Thyroid gland (tissue), 4 donors: ENCODE data around the gene TFF3. TPM values are rescaled to one million over a fixed set of nuclear protein-coding genes. Genes with fewer than 3 reads are reported as not detected.

Experiments used
- DNase-seq, 2 donors: peaks; one replicate each; pipeline ENCODE4 v3.0.0-alpha.2; 2019
- H3K27ac ChIP-seq, 3 donors: fragments of 200-600 bp; sonication (generic); 1 replicate in 2 of 3; 2 replicates in 1 of 3; pipeline ENCODE4 v1.5.1; 2016 to 2019; ENCODE audit warnings: mild to moderate bottlenecking in 1 of 3, moderate library complexity in 1 of 3
- H3K27me3 ChIP-seq: fragments of 200-600 bp; sonication (generic); one replicate; pipeline ENCODE4 v1.5.1; 2019
- H3K36me3 ChIP-seq, 2 donors: fragments of 200-600 bp; sonication (generic); one replicate each; pipeline ENCODE4 v1.5.1; 2016 to 2019
- H3K4me1 ChIP-seq, 2 donors: fragments of 200-600 bp; sonication (generic); one replicate each; pipeline ENCODE4 v1.5.1; 2017 to 2019
- H3K4me3 ChIP-seq, 3 donors: fragments of 200-600 bp; sonication (generic); replicated peaks in 1 of 3; 1 replicate in 2 of 3; 2 replicates in 1 of 3; pipeline ENCODE4 v1.5.1; 2016; ENCODE audit warnings: mild to moderate bottlenecking in 1 of 3
- H3K9me3 ChIP-seq: fragments of 200-600 bp; sonication (generic); one replicate; pipeline ENCODE4 v1.5.1; 2017
- POLR2A ChIP-seq, 2 donors: fragments of 450-650 bp; IDR thresholded peaks; one replicate each; pipeline ENCODE4 v1.6.1; 2017; ENCODE audit warnings: antibody characterized with exemption in 2 of 2, mild to moderate bottlenecking in 2 of 2, moderate library complexity in 1 of 2
- WGBS, 2 donors: methylation state at CpG; one replicate each; pipeline ENCODE4 v1.1.5; 2017; 5-methylcytosine and 5-hydroxymethylcytosine counted together
- intact Hi-C: fragments of 100-400 bp; cut with DNase I; formaldehyde crosslinking; loops from one replicate; pipeline ENCODE4 v1.15.1; 2023
- total RNA-seq, 4 donors: library from RNA; depleted of rRNA; stranded (reverse); fragments of >200 nt; gene quantifications; one replicate each; pipeline ENCODE4 v1.2.3, GENCODE V29; 2016
- TF ChIP-seq, protein P1 (sequence below), 6 experiments: fragments of 200-600 bp in 3 of 6; fragments of 450-650 bp in 3 of 6; sonication (generic) in 3 of 6; IDR thresholded peaks; one replicate each; pipeline ENCODE4 v1.5.1; 2016 to 2019; ENCODE audit warnings: antibody characterized with exemption in 6 of 6, mild to moderate bottlenecking in 2 of 6, inconsistent platforms in 1 of 6, moderate library complexity in 1 of 6

Gene TFF3
- total RNA-seq, 4 donors from 2014 or later = 246 to 4,817 (median 914) TPM

DNA sequence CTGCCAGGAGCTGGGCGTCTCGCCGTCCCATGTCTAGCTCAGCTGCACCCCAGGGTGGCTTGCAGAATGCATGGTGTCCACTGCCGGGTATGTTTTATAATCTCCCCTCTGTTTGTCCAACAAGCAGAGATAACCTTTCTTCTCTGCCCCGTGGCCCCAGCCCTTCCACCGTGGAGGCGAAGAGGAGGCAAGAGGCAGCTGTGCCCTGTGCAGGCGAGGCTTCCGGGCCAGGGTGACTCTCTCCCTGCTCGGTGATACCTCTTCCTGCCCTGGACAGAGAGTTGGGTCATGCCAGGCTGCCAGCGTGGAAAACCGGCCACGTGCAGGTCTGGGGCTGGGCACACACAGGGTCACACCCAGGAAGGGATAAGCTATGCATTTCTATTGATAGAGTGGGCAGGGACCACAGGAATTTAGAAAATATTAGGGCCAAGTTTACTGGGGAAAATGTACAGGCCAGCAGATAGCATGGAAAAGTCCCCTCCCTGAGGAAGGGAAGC, 35.8 kb upstream of the TFF3 start, which contains the start of gene TFF2:
Gene TFF2, minus strand, starts transcription at position 68 of the 500 bp plus-strand sequence. Its CDS starts 37 bp downstream, at position 31.
- WGBS, 2 donors = 73 to 82% methylated on average over 8 to 13 of the region's 13 CpGs
- DNase-seq = no peak
- intact Hi-C loops = no loop called here

DNA sequence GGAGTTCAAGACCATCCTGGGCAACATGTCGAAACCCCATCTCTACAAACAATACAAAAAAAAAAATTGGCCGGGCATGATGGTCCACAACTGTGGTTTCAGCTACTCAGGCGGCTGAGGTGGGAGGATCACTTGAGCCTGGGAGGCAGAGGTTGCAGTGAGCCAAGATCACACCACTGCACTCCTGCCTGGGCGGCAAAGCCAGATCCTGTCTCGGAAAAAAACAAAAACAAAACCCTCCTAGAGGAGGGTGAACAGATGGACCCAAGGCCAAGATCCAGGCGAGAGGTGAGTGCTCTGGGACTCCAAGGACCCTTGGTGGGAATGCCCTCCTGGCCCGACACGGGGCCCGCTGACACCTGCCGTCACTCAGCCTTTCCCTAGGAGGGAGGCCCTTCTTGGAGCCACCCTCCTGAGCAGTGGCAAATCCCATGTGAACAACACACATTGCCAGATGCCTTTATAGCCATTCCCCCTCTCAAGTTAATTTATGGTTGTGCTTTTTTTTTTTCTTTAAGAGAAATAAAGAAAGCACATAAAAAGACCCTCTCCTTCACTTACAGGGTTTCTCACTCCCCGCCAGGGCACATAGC, 35.2 kb upstream of the TFF3 start:
- peak in 1 of 2 donors; percentile 64 for TF ChIP-seq POLR2A (IDR thresholded peaks at IDR 0.05)
- TF ChIP-seq, protein P1, sequence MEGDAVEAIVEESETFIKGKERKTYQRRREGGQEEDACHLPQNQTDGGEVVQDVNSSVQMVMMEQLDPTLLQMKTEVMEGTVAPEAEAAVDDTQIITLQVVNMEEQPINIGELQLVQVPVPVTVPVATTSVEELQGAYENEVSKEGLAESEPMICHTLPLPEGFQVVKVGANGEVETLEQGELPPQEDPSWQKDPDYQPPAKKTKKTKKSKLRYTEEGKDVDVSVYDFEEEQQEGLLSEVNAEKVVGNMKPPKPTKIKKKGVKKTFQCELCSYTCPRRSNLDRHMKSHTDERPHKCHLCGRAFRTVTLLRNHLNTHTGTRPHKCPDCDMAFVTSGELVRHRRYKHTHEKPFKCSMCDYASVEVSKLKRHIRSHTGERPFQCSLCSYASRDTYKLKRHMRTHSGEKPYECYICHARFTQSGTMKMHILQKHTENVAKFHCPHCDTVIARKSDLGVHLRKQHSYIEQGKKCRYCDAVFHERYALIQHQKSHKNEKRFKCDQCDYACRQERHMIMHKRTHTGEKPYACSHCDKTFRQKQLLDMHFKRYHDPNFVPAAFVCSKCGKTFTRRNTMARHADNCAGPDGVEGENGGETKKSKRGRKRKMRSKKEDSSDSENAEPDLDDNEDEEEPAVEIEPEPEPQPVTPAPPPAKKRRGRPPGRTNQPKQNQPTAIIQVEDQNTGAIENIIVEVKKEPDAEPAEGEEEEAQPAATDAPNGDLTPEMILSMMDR (IDR thresholded peaks at IDR 0.05) = peak in 1 of 6 experiments; percentile 3
- Histone ChIP-seq H3K36me3 (no peaks in the 10 kb centered on the region), H3K27me3 (no peaks in the 10 kb centered on the region), H3K4me1 (peaks cover 41 to 46% of the 10 kb centered on the region in 2 donors), H3K27ac (peak overlapping the region; percentile 14 to 77 (median 68)), H3K9me3 (no peaks in the 10 kb centered on the region), H3K4me3 (no peak overlapping the region)
- intact Hi-C loops = no loop called here
- WGBS, 2 donors = 43 to 55% methylated on average over 11 of the region's 11 CpGs
- DNase-seq = peak; percentile 63 to 66

More for the DNA sequence above, 35.8 kb upstream of the TFF3 start, which contains the start of gene TFF2:
- no peak for TF ChIP-seq POLR2A (IDR thresholded peaks at IDR 0.05)
- TF ChIP-seq, protein P1 (IDR thresholded peaks at IDR 0.05) = no peak
- Histone ChIP-seq H3K27ac (peak within 1 kb of the TSS; percentile 14 to 77 (median 68)), H3K36me3 (no peaks in the 10 kb centered on the region), H3K9me3 (no peaks in the 10 kb centered on the region), H3K27me3 (no peaks in the 10 kb centered on the region), H3K4me3 (no peak within 1 kb of the TSS), H3K4me1 (peaks cover 46 to 51% of the 10 kb centered on the region in 2 donors)

DNA sequence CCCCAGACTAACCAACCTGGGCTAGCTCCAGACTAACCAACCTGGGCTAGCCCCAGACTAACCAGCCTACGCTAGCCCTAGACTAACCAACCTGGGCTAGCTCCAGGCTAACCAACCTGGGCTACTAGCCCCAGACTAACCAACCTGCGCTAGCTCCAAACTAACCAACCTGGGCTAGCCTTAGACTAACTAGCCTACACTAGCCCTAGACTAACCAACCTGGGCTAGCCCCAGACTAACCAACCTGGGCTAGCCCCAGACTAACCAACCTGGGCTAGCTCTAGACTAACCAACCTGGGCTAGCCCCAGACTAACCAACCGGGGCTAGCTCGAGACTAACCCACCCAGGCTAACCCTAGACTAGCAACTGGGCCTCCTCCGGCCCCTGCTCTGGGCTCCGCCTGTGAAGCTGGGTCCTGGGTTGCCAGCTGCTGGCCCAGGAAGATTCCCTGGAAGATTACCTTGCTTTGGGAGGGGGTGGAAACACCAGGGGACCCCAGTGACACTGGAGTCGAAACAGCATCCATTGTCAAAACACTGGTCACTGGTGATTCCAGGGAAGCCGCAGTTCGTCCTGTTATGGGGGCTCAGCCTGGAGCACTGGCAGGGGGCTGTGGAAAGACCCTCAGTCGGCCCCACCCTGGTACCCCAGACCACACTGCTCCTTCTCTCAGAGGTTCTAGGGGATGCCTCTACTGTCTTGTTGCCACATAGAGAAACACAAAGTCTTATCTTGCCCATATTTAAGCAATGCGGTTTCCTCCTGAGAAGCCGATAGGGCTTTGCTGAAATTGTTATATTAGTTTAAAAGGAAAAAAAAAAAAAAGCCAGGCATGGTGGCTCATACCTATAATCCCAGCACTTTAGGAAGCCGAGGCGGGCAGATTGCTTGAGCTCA, 34.5 kb upstream of the TFF3 start:
- intact Hi-C loops = no loop called here
- WGBS, 2 donors = 66 to 74% methylated on average over 10 to 12 of the region's 14 CpGs
- no peak overlapping the region for H3K4me3 ChIP-seq
- H3K9me3 ChIP-seq = no peaks in the 10 kb centered on the region
- DNase-seq = no peak
- H3K27ac ChIP-seq = peak overlapping the region; percentile 14 to 77 (median 68)
- no peak for TF ChIP-seq POLR2A (IDR thresholded peaks at IDR 0.05)
- TF ChIP-seq, protein P1 (IDR thresholded peaks at IDR 0.05) = no peak
- H3K36me3 ChIP-seq = no peaks in the 10 kb centered on the region
- no peaks in the 10 kb centered on the region for H3K27me3 ChIP-seq
- peaks cover 38 to 43% of the 10 kb centered on the region in 2 donors for H3K4me1 ChIP-seq

DNA sequence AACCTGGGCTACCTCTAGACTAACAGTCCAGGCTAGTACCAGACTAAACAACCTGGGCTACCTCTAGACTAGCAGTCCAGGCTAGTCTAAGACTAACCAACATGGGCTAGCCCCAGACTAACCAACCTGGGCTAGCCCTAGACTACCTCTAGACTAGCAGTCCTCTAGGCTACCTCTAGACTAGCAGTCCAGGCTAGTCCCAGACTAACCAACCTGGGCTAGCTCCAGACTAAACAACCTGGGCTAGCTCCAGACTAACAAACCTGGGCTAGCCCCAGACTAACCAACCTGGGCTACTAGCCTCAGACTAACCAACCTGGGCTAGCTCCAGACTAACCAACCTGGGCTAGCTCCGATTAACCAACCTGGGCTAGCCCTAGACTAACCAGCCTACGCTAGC, 33.6 kb upstream of the TFF3 start:
- DNase-seq = no peak
- H3K9me3 ChIP-seq = no peaks in the 10 kb centered on the region
- H3K4me3 ChIP-seq = no peak overlapping the region
- WGBS, 2 donors = 90 to 100% methylated on average over 2 of the region's 2 CpGs
- no peak overlapping the region for H3K27ac ChIP-seq
- intact Hi-C loops = no loop called here
- no peak for TF ChIP-seq POLR2A (IDR thresholded peaks at IDR 0.05)
- TF ChIP-seq, protein P1 (IDR thresholded peaks at IDR 0.05) = no peak
- H3K4me1 ChIP-seq = peaks cover 32 to 34% of the 10 kb centered on the region in 2 donors
- no peaks in the 10 kb centered on the region for H3K36me3 ChIP-seq
- no peaks in the 10 kb centered on the region for H3K27me3 ChIP-seq
